HG02759 (cell line): ENCODE data around the gene MAMLD1.
"Not testable (repeated sequence)": the region's sequence is repeated elsewhere in the genome, so short reads cannot be mapped to it uniquely, and the experiment has no call there.

Source experiments
- ATAC-seq: cut with Tn5 transposase; IDR thresholded peaks from one replicate; pipeline ENCODE4 v1.9.1; 2021; ENCODE audit warnings: mild to moderate bottlenecking, moderate library complexity; ENCODE audit not compliant: unreplicated experiment

MAMLD1 gene, protein sequence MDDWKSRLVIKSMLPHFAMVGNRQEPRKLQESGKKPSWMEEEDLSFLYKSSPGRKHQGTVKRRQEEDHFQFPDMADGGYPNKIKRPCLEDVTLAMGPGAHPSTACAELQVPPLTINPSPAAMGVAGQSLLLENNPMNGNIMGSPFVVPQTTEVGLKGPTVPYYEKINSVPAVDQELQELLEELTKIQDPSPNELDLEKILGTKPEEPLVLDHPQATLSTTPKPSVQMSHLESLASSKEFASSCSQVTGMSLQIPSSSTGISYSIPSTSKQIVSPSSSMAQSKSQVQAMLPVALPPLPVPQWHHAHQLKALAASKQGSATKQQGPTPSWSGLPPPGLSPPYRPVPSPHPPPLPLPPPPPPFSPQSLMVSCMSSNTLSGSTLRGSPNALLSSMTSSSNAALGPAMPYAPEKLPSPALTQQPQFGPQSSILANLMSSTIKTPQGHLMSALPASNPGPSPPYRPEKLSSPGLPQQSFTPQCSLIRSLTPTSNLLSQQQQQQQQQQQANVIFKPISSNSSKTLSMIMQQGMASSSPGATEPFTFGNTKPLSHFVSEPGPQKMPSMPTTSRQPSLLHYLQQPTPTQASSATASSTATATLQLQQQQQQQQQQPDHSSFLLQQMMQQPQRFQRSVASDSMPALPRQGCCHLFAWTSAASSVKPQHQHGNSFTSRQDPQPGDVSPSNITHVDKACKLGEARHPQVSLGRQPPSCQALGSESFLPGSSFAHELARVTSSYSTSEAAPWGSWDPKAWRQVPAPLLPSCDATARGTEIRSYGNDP

DNA sequence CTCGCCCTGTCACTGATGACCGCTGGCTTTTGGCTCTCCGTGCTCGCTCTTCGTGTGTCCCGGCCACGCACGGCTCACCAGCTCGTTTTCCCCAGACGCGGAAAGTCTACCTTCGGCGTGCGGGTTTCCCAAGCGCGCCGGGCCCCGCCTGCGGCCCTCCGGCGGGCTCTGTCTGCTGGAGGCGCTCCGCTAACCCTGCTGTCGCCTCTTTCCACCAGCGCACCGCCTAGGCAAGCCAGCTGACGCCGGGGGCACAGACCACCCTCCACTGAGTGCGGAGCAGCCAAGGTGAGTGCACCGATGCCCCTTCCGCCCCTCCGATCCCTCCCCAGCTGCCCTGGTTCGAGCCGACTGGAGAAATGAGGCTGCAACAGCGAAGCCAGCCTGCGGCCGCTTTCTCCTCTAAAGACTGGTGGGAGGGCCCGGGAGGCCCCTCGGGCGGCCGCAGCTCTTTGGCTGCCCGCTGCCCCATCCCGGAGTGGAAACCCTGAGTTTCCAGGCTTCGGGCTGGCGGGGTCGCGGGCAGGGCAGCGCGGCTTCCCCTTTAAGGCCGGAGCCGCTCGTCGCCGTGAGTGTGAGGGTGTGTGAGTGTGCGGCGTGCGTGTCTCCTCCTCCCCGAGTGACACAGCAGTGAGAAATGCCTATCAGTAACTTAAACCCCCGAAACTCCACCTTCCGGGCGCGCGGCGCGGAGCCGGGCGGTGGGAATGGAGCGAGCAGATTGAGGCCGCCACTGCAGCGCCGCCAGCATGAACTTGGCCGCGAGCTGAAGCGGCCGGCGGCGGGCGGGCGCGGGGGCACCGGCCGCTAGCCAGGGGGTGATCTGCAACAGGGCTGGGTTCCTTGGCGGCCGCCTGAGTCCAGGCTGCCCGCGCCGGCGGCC lies at the start of gene MAMLD1:
TSS of gene MAMLD1 (plus strand) at position 719 of the 883 bp plus-strand sequence. CDS start 82,200 bp downstream, outside the sequence.
- no peak for ATAC-seq

DNA sequence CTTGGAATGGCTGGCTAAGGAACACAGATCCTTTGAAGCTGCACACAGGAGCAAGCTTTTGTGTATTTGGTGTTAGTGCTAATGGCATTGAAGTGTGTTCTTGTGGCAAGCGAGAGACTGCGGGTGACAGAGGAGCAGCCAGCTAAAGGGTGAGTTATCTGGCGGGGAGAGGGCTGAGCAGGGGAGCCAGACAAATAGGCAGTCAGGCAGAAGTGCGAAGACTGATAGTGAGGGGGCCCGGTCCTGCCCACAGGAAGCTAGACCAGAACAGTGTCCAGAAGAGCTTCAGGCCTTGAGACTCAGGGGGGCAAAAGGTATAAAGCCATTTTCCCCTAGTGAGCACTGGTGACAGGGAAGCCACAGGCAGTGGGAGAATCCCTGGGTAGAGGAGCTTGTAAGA lies 49.6 kb upstream of the MAMLD1 start:
- no peak for ATAC-seq

DNA sequence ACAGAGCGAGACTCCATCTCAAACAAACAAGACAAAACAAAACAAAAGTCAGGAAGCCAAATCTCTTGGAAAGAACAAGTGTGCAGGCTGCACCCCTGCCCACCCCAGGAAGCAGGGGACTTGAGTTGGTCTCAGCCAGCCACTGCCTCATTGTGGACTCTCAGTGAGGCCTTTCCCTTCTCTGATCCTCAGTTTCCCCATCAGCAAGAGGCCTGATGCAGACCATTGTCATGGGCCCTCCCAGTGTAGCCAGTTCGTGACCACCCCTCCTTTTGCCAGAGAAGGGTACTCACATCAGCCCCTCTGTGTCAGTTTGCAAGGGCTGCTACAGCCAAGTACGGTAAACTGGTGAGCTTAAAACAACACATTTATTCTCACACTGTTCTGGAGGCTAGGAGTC lies 48.9 kb upstream of the MAMLD1 start:
- no peak for ATAC-seq

DNA sequence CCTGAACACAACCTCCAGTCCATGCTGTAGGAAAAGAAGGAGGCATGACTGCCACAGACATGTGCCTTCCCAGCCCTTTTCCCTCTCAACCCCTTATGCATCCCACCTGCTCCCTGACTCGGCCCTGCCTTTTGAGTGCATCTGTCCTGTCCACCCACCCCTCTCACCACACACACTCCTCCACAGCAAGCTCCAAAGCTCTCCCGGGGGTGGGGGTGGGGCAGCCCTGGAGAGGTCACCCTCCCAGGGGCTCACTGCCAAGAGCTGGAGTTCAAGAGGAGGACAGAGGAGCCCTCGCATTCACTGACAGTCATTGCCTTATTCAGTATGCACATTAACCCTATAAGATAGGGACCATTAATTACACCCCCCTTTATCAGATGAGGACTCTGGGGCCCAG lies 46.6 kb upstream of the MAMLD1 start:
- no peak for ATAC-seq

DNA sequence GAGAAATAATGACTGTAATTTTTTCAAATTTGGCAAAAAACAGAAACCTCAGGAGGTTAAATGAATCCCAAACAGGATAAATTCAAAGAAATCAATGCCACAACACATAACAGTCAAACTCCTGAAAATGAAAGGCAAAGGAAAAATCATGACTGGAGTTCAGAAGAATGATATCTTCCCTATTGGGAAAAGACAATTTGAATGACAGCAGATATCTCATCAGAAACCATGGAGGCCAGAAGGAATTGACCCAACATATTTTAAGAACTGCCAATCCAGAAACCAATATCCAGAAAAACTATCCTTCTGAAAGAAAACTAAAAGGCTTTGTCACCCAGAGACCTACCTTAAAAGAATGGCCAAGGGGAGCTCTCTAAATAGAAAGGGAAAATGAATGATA lies 40.1 kb upstream of the MAMLD1 start:
- ATAC-seq, result no peak

DNA sequence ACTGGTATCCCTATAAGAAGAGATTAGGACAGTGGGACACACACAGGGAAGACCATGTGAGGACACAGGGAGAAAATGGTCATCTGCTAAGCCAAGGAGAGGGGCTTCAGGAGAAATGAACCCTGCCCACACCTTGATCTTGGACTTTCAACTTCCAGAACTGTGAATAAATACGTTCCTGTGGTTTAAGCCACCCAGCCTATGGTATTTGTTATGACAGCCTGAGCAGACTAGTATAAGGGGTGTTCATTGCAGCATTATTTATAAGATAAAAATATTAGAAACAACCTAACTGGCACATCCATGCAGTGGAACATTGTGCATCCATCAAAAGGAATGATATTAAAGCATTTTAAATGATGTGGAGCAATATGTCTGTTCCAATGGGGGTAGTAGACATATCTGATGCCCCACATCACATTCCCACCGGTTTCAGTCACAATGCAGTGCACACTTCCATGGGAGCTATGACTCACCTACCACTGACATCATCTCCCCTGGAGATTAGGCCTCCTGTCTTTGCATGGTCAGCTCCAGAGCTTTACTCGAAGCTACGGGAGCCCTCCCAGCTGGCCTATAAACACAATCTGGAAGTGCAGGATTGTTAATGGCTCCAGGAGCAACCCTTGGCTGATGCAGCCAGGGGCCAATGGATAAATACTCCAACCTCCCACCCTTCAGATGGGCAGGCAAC lies 38.9 kb upstream of the MAMLD1 start:
- ATAC-seq, result no peak

DNA sequence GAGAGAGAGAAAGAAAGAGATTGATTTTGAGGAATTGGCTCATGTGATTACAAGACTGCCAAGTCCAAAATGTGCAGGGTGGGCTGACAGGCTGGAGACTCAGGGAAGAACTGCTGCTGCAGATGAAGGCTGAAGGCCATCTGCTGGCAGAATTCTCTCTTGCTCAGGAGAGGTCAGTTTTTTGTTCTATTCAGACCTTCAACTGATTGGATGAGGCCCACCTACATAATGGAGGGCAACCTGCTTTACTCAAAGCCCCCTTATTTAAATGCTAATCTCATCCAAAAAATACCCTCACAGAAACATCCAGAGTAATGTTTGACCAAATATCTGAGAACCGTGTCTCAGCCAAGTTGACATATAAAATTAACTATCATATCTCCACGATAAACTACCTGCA lies 38.2 kb upstream of the MAMLD1 start:
- no peak for ATAC-seq

DNA sequence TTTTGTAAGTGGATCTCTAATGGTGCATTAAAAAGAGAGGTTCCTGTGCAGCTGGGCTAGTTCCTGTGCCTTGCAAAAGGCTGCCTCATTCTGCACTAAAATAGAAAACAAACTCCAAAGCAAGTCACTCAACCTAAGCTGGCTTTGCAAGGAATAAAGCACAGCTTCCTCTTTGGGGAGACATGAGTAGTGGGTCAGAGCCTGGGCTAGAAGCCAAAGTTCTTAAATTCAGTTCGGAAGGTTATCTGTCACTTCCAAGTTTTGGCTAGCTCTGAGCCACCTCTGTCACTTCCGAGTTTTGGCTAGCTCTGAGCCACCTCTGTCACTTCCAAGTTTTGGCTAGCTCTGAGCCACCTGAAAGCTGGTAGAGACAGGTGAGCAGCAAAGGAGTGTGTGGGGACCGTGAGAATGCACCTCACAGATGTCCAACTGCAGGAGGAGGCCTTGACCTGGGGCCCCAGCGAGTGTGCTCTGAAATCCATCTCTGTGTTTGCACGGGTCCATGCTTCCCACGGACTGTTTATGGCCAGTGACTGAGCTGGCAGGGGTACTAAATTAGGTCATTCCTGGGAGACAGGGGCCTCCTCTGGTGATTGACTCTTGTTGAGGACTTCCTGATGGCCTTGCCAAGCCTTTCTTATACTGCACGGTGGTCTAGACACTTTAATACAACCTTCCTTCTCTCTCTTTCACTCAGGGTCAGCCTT lies 36.4 kb upstream of the MAMLD1 start:
- no peak for ATAC-seq

DNA sequence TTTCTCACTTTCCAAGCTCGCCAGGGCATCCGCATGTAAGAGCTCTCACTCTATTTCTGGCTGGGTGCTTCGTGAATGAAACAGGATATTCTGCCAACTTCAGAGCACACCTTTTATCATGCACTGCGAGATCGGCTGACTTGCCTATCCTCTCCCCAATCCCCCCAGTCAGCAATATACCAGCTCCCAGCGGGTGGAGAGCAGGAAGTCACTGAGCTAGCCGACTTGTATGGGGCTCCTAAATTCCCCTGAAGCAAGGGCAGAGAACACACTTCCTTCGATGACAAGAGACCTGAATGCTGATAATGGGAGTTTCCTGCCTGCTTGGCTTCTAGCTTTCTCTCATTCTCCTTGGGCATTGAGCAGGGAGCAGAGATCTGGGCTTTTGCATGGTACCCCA lies 33.8 kb upstream of the MAMLD1 start:
- no peak for ATAC-seq

DNA sequence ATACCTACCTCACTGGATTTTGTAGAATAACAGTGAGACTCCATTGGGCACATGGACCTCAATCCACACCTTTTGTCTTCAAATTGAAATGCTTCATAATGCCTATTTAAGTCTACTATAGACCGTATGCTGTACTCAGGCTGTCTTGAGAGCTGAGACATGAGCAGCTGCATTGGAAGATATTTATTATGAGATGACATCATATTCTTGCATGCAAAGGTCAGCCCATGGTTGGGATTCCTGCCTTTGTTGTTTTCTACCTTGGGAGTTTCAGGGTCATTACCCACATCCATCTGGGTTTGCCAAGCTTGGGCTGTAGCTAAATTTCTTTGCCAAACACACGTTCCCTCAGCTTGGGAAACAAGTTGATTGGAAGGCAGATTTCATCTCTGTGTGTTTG lies 33.2 kb upstream of the MAMLD1 start:
- no peak for ATAC-seq

DNA sequence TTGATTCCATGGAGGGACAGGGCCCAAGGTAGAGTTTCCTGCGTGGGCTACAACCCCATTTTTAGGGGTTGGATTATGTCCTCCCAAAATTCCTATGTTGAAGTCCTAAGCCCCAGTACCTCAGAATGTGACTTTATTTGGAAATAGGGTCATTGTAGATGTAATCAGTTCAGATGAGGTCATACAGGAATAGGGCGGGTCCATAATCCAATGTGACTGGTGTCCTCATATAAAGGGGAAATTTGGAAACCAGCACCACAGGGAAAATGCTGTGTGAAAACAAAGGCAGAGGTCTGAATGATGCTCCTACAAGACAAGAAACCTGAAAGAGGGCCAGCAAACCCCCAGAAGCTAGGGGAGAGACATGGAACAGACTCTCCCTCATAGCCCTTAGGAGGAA lies 31.1 kb upstream of the MAMLD1 start:
- ATAC-seq, result no peak

DNA sequence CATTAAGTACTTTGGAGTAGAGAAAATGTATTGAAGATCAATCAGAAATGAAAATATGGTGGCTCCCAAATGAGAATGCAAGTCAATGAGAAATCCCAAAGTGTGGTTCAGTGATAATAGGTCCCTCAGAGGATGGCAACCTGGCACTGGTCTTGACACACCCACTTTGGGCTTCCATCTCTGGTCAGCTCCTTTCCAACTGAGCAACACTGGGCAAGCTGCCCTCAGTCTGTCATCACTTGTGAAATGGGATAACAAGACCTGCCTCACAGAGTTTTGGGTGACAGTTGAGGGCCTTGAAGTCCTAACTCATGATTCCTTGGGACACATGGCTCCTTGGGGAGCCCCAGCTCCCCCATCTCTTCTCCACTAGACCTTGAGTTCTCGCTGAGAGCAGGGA lies 29.0 kb upstream of the MAMLD1 start:
- ATAC-seq, result no peak

DNA sequence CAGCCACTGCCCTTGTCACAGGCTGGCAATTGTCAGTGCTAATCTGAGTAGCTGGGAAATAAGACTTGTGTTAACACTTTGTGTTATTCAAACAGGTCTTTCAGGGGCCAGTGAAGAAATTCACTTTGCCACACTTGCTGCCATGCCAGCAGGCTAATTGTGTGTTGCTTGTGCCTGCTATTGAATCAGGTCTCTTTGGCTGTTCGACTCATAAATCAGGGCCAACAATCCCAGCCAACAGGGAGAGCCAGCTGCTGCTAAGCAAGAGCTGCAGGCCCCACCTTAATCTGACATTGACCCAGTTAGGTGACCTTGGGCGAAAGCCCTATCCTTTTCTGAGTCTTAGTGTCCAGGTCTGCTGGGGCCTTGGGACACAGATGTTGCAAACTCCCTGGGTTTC lies 28.1 kb upstream of the MAMLD1 start:
- no peak for ATAC-seq

DNA sequence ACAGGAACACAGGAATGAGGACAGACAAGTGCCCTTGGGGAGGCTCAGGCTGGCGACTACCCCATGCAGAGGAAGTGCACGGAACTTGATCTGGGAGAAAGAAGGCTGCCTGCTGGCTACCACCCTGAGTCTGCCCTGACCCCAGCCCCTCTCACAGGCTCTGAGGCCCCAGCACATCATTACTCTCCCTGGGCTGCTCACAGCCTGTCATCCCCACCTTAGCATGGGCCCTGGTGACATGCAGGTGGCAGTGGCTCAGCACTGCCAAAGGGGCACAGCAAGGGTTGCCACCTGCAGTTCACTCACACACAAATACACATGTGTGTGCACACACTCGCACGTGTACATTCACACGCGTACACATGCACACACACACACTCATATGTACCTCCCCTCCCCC lies 26.1 kb upstream of the MAMLD1 start:
- ATAC-seq, result no peak

DNA sequence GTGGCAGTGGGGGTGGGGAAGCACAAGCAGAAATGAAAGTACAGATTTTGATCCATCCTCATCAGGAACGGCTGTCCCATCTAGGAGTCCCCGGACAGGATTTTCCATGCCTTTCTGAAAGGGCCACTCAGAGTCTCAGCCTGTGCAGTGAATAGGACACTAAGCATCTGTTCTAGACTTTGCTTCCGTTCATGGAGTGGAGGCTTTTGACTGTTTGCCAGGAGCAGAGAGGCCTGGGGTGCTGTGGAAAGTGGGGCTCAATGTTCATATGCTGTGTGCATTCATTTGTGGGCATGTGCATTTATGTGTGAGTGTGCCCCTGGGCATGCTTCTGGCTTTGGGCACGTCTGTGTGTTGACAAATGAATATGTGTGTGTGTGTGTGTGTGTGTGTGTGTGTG lies 25.6 kb upstream of the MAMLD1 start:
- no peak for ATAC-seq

DNA sequence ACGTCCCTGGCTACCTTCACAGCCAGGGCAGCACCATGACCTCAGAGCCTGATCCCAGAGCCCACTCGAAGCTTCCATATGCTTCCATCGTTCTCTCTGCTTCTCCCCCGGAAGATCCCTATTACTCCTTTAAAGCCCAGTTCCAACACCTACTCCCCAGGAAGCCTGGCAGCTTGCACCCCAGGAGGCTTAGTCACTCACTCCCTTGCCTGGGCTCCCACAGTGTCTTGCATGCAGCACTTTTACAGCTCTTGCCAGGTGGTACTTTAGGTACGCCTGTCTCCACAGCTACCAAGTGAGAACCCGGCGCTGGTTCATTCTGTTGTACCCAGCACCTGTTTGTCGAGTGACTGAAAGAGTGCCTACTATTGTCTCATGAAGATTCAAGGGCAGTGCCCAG lies 24.5 kb upstream of the MAMLD1 start:
- ATAC-seq, result no peak

DNA sequence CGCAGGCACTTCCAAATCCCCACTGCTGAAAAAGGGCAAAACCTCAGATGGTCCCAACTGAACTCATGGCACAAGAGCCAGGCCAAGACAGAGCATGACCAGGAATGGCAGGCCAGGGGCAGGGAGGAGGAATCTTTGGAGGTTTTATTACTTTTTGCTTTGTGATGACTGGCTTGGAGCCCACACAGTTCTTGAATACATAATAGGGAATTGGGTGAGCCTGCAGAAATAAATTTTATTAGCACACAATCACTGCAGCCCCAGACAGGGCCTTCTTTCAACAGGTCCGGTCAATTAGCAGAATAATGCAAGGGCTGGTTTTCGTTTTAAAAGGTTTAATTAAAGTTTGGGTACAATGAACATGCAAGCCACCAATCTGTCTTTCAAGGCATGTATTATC lies 23.4 kb upstream of the MAMLD1 start:
- ATAC-seq, result no peak

DNA sequence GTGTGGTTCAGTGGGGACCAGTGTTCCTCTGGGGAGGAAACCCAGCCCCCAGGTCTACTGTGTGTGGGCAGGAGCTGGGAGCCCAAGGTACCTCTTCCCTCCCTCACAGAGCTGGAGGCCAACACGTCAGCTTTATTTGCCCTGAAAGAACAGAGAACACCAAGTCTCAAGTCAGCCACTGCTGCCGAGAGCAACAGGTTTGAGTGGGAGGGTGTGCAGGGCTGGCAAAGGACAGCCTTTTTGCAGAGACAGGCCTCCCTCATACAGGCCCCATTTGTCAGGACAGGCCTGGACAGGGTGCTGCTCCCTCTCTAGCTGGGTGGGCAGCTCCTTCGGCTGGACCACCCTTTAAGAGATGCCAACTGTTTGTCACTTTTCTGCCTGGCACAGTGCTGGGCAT lies 22.8 kb upstream of the MAMLD1 start:
- not testable (repeated sequence) for ATAC-seq

DNA sequence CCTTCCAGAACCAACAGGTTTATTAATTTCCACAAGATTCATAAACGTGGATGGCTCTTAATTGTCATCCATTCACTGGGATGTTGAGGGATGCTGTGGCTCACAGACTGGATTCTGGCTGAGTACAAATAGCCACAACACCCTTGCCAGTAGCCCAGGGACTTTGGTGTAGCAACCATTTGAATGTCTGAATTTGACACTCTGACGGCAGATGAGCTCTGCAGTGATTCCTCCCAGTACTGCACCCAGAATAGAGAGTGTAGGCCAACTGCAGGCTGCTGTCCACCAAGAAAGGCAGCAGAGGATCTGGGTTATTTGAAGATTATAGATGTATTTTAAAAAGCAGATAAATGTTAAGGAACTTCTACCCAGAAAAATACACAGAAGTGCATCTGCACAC lies 15.6 kb upstream of the MAMLD1 start:
- ATAC-seq, result no peak

DNA sequence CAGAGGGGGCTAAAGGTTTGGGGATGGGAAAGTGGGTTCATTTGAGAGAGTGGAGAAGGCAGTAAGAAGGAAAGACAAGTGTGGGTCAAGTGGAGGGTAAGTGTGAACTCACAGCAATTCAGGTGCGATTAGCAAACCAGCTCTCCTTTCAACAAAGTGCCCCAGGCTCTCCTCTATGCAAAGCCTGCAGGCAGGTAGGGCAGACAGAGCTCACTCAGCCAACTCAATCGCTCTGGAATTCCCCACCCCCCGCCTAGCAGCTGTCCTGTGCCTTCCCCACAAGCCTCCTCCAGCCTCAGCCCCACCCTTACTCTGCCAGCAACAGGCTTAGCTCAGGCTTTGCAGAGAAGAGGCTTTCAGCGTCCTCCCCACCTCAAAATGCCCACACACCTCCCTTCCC lies 14.8 kb upstream of the MAMLD1 start:
- no peak for ATAC-seq
